ENCODE results near the gene ZBED1.
"Not testable (repeated sequence)": the region's sequence is repeated elsewhere in the genome, so short reads cannot be mapped to it uniquely, and the experiment has no call there.

Gene ZBED1

GRCh38 chrX:2500803-2501558, at the start of gene ZBED1, which contains the start of gene DHRSX:
Gene ZBED1 (minus strand): TSS chrX:2500976. CDS start chrX:2490719, 10,257 bp downstream.
Gene DHRSX (minus strand): TSS chrX:2500976. CDS start chrX:2500925, 51 bp downstream.
- peak; percentile 9 for DNase-seq

DNA sequence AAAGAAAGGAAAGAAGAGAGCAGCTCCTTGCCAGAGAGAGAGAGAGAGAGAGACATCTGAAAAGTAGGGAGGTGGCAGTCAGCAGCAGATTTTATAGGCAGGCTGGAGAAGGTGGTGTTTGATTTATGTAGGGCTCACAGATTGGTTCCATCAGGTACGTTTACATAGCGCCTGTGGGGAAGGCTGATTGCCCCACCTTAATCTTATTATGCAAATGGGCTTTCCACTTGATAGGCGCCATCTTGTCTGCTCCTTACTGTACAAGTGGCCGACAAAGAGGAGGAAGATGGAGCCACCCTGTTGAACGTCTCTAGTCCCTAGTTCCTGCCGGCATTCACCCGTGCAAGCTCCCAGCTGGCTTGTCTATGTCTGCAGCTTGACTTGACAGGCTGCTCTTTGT, 49.1 kb upstream of the ZBED1 start:
- DNase-seq = no peak

DNA sequence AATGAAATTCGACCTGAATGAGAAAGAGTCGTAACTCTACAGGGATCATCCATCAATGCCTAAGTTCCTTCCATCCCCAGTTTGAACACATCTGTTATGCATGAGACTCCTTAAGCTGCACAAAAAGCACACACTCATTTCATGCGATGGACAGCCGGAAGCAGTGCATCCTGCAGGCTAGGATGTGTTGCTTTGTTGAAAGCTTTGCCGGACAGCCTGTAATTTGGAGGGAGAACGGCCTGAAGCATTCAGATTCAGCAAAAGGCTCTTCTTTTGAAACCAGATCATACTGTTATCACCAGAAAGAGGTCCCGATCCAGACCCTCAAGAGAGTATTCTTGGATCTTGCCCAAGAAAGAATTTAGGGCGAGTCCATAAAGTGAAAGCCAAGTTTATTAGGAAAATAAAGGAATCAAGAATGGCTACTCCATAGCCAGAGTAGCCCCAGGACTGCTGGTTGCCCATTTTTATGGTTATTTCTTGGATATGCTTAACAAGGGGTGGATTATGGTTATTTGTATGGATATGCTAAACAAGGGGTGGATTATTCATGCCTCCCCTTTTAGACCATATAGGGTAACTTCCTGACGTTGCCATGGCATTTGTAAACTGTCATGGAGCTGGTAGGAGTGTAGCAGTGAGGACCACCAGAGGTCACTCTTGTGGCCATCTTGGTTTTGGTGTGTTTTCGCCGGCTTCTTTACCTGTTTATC, 48.1 kb upstream of the ZBED1 start:
- no peak for DNase-seq

DNA sequence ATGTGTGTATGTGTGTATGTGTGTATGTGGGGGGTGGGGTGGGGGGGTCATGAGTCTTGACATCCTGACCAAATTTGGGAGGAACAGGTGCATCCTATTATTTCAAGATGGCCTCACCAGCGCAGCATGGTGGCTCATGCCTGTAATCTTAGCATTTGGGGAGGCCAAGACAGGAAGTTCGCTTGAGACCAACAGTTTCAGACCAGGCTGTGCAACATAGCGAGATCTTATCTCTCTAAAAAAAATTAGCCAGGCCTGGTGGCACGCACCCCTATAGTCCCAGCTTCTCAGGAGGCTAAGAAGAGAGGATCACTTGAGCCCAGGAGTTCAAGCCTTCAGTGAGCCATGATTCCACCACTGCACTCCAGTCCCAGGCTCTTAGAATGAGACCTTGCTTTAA, 47.0 kb upstream of the ZBED1 start:
- DNase-seq = no peak

DNA sequence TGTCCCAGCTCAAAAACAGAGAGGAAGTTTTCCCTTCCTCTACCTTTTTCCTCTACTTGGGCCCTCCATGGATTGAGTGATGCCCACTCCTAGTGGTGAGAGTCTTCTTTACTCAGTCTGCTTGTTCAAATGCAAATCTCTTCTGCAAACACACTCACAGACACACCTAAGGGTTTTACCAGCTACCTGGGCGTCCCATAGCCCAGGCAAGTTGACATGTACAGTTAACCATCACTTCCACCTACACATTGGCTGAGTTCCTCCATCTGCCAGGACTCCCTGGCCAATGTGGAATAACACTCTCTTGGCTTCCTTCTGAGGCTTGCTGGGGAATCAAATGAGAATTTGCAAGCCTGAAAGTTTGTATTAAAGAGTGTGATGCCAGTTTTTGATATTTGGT, 45.7 kb upstream of the ZBED1 start:
- DNase-seq = no peak

DNA sequence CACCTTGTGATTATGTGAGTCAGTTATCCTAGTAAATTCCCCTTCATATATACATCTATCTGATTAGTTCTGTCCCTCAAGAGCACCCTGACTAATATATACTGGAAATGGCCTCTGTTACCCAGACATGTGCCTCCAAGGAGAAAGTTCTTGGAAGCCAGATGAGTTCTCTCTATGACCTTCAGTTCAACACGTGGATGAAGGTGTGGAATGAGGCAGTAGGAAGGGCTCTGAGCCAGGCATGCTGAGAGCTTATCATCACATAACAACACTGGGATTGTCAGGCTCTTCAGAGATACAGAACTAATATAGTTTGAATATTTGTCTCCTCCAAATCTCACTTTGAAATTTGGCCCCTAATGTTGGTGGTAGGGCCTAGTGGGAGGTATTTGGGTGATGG, 44.4 kb upstream of the ZBED1 start:
- DNase-seq = no peak

- peak; percentile 66 for DNase-seq
These were observed 42.2 kb upstream of the ZBED1 start for GRCh38 chrX:2542826-2543521.

- DNase-seq = no peak
These were observed 40.8 kb upstream of the ZBED1 start for GRCh38 chrX:2541603-2542002.

- no peak for DNase-seq
These were observed 39.7 kb upstream of the ZBED1 start for GRCh38 chrX:2540426-2540947.

DNA sequence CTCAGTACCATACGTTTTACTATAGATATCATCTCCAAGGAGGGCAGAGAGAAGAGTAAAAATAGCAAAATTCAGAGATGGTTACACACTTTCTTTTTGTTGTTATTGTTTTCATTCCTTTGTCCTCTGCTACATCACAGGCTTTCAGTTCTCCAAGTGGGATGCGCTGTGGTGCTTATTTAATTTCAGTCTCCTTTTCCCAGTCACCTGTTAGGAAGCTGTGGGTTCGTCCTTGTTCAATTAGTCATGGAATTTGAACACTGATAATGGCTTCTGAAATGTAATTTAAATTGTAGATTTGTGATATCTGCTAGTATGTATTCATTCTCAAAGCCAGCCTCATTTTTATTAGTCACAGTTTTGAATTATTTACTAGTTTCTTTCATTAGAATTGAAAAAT, 38.8 kb upstream of the ZBED1 start:
- DNase-seq = no peak

DNA sequence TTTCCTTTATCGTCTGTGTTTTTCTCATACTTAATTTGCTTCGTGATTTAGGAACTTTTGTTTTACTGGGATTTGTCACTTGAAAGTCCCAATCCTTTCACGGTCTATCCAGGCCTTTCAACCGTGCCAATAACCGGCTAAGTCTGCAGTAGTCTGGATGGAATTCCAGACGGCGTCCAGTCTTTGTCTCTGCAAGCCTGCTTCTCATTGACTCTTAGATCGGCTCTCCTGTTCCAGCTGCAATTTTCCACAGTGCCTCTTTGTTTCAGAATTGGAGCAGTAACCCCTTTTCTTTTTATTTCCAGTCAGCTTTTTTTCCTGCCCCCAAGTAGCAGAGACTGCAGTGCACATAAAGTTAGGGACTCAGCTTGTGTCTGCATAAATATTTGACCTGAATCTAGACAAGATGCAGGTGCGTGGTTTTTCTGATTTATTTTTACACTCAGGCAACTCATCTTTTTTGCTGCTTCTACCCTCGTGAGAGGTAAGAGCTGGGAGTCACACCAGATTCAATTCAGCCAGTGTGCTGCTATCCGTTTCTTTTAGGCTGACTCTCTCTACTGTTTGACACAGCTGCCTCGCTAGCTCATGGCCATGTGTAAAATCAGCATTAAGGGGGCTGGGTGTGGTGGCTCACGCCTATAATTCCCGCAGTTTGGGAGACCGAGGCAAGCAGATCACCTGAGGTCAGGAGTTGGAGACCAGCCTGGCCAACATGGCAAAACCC, 37.4 kb upstream of the ZBED1 start:
- DNase-seq = no peak

- no peak for DNase-seq
These were observed 36.2 kb upstream of the ZBED1 start for GRCh38 chrX:2536974-2537373.

DNA sequence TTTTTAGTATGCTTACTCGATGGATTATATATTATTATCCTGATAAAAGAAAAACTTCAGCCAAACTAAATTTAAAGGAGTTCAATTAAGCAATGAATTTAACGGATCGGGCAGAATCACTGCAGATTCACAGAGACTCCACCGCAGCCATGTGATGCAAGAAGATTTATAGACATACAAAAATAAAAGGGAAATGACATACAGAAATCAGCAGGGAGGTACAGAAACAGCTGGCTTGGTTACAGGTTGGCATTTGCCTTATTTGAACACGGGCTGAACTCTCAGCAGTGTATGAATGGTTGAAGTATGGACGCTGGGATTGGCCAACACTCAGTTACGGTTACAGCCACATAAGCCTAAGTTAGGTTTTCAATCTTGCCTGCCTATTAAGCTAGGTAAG, 35.4 kb upstream of the ZBED1 start:
- DNase-seq = no peak

GRCh38 chrX:2534261-2535021, 33.7 kb upstream of the ZBED1 start:
- DNase-seq = not testable (repeated sequence)

- DNase-seq = no peak
These were observed 32.6 kb upstream of the ZBED1 start for GRCh38 chrX:2533424-2533823.

GRCh38 chrX:2526390-2526789, 25.6 kb upstream of the ZBED1 start:
- DNase-seq = no peak

GRCh38 chrX:2523911-2524310, 23.1 kb upstream of the ZBED1 start:
- DNase-seq = no peak

- no peak for DNase-seq
These were observed 21.2 kb upstream of the ZBED1 start for GRCh38 chrX:2521927-2522386.

DNA sequence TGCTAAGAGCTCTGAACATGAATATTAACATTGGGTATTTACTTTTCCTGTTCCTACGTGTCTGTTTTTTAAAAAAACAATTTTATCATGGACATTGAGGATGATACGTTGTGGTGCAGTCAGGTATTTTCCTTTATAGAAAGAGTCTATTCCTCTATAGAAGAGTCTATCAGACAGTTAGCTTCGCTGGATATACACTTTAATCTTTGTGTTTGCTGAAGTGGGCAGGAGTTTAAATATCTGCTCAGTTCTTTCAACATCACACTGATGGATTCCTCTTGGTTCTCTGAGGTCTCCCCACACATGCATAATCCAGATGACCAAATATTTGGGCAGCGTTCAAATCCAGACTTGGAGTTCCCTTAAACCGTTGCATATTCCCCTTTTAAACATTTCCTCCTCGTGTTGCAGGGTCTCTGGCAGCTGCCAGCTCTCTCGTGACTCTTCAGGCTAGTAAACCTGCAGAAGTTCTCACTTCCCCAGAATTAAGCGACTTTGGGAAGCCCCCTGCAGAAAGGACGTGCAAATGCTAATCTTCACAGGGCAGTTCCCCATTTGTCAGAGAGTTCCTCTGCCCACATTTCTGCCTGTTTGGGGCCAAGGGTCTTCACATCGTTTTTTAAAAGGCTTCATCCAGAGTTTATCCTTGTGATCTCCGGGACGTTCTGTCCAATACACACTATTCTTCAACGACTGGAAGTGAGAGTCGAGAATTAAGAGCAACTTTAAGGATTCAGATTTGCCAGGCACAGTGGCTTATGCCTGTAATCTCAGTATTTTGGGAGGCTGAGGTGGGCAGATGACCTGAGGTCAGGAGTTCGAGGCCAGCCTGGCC, 20.5 kb upstream of the ZBED1 start:
- no peak for DNase-seq

- no peak for DNase-seq
These were observed 19.8 kb upstream of the ZBED1 start for GRCh38 chrX:2520539-2520938.

DNA sequence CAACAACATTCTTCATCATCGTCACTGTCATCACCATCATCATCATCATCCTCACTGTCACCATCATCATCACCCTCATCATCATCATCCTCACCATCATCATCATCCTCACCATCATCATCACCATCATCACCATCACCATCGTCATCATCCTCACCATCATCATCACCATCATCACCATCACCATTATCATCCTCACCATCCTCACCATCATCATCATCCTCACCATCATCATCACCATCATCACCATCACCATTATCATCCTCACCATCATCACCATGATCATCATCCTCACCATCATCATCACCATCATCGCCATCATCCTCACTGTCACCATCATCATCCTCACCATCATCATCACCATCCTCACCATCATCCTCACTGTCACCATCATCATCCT, 18.9 kb upstream of the ZBED1 start:
- not testable (repeated sequence) for DNase-seq
